HG03378 (cell line): ENCODE data around the gene PIK3CD.
"Not testable (repeated sequence)": the region's sequence is repeated elsewhere in the genome, so short reads cannot be mapped to it uniquely, and the experiment has no call there.

Experiments used
- ATAC-seq: cut with Tn5 transposase; IDR thresholded peaks from one replicate; pipeline ENCODE4 v1.9.1; 2021; ENCODE audit warnings: mild to moderate bottlenecking, moderate library complexity; ENCODE audit not compliant: unreplicated experiment

Gene PIK3CD

GRCh38 chr1:9618909-9619679 is 32.4 kb upstream of the PIK3CD start:
- ATAC-seq: no peak

- ATAC-seq: no peak
Observed at GRCh38 chr1:9621032-9621431, 30.5 kb upstream of the PIK3CD start.

- no peak for ATAC-seq
Observed at GRCh38 chr1:9624081-9624480, 27.4 kb upstream of the PIK3CD start.

- ATAC-seq: not testable (repeated sequence)
Observed at GRCh38 chr1:9625030-9625429, 26.5 kb upstream of the PIK3CD start.

- peak; percentile 47 for ATAC-seq
Observed at GRCh38 chr1:9626201-9626608, 25.3 kb upstream of the PIK3CD start.

- ATAC-seq: no peak
Observed at GRCh38 chr1:9628541-9629444, 22.7 kb upstream of the PIK3CD start.

- ATAC-seq: no peak
Observed at GRCh38 chr1:9629445-9630201, 21.9 kb upstream of the PIK3CD start.

- ATAC-seq: no peak
Observed at GRCh38 chr1:9630331-9631111, 21.0 kb upstream of the PIK3CD start.

GRCh38 chr1:9631613-9632012 is 19.9 kb upstream of the PIK3CD start:
- no peak for ATAC-seq

- ATAC-seq: no peak
Observed at GRCh38 chr1:9633493-9633892, 18.0 kb upstream of the PIK3CD start.

GRCh38 chr1:9634582-9634981 is 16.9 kb upstream of the PIK3CD start:
- ATAC-seq: no peak

- no peak for ATAC-seq
Observed at GRCh38 chr1:9639227-9639626, 12.3 kb upstream of the PIK3CD start.

- no peak for ATAC-seq
Observed at GRCh38 chr1:9643351-9644256, 7.9 kb upstream of the PIK3CD start.

GRCh38 chr1:9646037-9646436 is 5.5 kb upstream of the PIK3CD start:
- no peak for ATAC-seq

- ATAC-seq: no peak
Observed at GRCh38 chr1:9648171-9648570, 3.4 kb upstream of the PIK3CD start.

- no peak for ATAC-seq
Observed at GRCh38 chr1:9649769-9650168, 1.8 kb upstream of the PIK3CD start.

- ATAC-seq: no peak
Observed at GRCh38 chr1:9651220-9651564, 339 bp upstream of the PIK3CD start.

GRCh38 chr1:9652379-9653209 is 1.1 kb downstream of the PIK3CD start:
- ATAC-seq: no peak

GRCh38 chr1:9653210-9653490 is 1.6 kb downstream of the PIK3CD start:
- ATAC-seq: no peak
